Measurements from ENCODE around the gene ANKS6. TPM values are rescaled to one million over a fixed set of nuclear protein-coding genes. Genes with fewer than 3 reads are reported as not detected.

Gene ANKS6
- total and polyA plus RNA-seq, 10 of the 15 experiments (the other 5 are each of a cell fraction or from before 2014, with no cell fraction given) = 2.0 to 16.2 (median 6.1) TPM

- no peaks in the 10 kb centered on the region for H3K27me3 ChIP-seq (replicated peaks in 1 of 2; ENCODE audit: control insufficient read depth in 2 of 2, insufficient read depth in 2 of 2, low read length in 1 of 2)
- CTCF ChIA-PET = no interaction called here
- intact Hi-C loops (cut with micrococcal nuclease; ENCODE audit: unreplicated experiment) (no loop called here), in situ Hi-C loops (cut with MboI) (no loop called here)
- DNase-seq (ENCODE audit: low read depth, low spot score) (no peak), ATAC-seq (no peak), FAIRE-seq (no peak)
- no peak overlapping the region for H3K4me2 ChIP-seq (ENCODE audit: control insufficient read depth, insufficient read depth)
- H3K79me2 ChIP-seq (ENCODE audit: control insufficient read depth, insufficient read depth, low read length) = no peaks in the 10 kb centered on the region
- no peak overlapping the region for H3K9ac ChIP-seq (ENCODE audit: control insufficient read depth, insufficient read depth, low read length)
- H3K36me3 ChIP-seq (ENCODE audit: control insufficient read depth in 2 of 2, insufficient read depth in 2 of 2, low read length in 1 of 2) = no peaks in the 10 kb centered on the region
- no peaks in the 10 kb centered on the region for H4K20me1 ChIP-seq (ENCODE audit: control insufficient read depth, insufficient read depth)
- TF ChIP-seq POU2F2 (IDR thresholded peaks at IDR 0.05; ENCODE audit: borderline replicate concordance, low read depth, low read length) (no peak), NR2C2 (IDR thresholded peaks at IDR 0.05; ENCODE audit: borderline replicate concordance, control insufficient read depth, insufficient read length, low read depth) (no peak), HSF1 (IDR thresholded peaks at IDR 0.05; ENCODE audit: low read depth, low read length) (no peak), NFXL1 (IDR thresholded peaks at IDR 0.05; ENCODE audit: borderline replicate concordance) (no peak), ZBTB4 (CRISPR knock-in tag; IDR thresholded peaks at IDR 0.05) (no peak)
- TF ChIP-seq, protein P1, sequence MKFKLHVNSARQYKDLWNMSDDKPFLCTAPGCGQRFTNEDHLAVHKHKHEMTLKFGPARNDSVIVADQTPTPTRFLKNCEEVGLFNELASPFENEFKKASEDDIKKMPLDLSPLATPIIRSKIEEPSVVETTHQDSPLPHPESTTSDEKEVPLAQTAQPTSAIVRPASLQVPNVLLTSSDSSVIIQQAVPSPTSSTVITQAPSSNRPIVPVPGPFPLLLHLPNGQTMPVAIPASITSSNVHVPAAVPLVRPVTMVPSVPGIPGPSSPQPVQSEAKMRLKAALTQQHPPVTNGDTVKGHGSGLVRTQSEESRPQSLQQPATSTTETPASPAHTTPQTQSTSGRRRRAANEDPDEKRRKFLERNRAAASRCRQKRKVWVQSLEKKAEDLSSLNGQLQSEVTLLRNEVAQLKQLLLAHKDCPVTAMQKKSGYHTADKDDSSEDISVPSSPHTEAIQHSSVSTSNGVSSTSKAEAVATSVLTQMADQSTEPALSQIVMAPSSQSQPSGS (IDR thresholded peaks at IDR 0.05; ENCODE audit: low read length) = no peak
- no peaks in the 10 kb centered on the region for H3K9me3 ChIP-seq (replicated peaks; ENCODE audit: control insufficient read depth, insufficient read depth, low read length)
- WGBS (ENCODE audit: insufficient coverage, insufficient replicate concordance, low lambda C conversion rate, missing lambda C conversion rate) = 77% methylated on average over 7 of the region's 7 CpGs
- no peak overlapping the region for H3K27ac ChIP-seq (ENCODE audit: control insufficient read depth, insufficient read depth)
- no peak overlapping the region for H3K4me3 ChIP-seq
- no peaks in the 10 kb centered on the region for H3K4me1 ChIP-seq (ENCODE audit: control insufficient read depth, insufficient read depth, low read length)
- SMC1A ChIA-PET (ENCODE audit: uncharacterized antibody, unreplicated experiment) = no interaction called here
- no peak overlapping the region for H2AFZ ChIP-seq (ENCODE audit: control insufficient read depth, low read depth, low read length)
- POLR2A ChIA-PET = no interaction called here
- RAD21 ChIA-PET (ENCODE audit: unreplicated experiment) = no interaction called here
- no TSS peak for BruUV-seq (replicated peaks)
Observed at GRCh38 chr9:98767915-98768314, 28.4 kb downstream of the ANKS6 start.
